ENCODE data around the gene KCNK3. TPM values are rescaled to one million over a fixed set of nuclear protein-coding genes. Genes with fewer than 3 reads are reported as not detected.
"Not testable (repeated sequence)": the region's sequence is repeated elsewhere in the genome, so short reads cannot be mapped to it uniquely, and the experiment has no call there.

KCNK3 gene
- total RNA-seq, 4 donors from 2014 or later, result 1.6 to 7.7 (median 3.5) TPM

DNA sequence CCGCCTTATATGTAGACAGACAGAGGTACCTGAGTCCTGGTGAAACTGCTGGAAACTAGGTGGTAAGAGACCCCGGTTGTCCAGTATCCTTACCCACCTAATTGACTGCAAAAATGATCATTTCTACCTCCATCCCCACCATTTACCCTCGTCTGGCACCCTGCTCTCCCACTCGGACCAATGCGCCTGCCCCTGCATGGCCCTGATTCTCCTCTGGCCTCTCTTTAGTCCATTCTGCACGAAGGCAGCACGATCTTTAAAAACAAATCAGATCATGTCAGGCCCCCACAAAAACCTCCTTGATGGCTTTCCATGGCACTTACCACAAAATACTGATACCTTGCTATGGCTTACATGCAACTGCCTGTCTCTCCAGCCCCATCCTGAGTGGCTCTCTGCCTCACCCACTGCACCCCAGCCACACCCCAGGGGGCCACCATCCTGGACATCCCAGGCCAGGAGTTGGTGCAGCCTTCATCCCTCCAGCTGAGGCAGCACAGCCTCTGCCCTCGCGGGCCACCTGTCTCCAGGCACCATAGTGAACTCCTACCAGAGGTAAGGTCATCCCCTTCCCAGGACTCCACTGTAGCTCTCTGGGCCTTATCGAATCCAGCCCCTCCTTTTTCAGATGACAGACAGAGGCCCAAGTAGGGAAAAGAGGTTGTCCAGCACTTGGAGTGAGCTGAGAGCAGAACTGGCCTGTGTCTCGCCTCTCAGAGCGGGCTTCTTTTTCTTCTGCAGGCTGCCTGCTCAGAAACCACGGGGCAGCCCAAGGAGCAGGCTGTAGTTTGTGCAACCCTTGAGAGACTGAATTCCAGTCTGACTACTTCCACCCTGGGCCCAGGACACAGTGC is 39.1 kb upstream of the KCNK3 start:
- ATAC-seq (ENCODE audit: low FRiP score) (no peak), DNase-seq (ENCODE audit: low spot score) (peak; percentile 6)
- no peak for TF ChIP-seq CTCF (IDR thresholded peaks at IDR 0.05)

GRCh38 chr2:26654061-26654340 is 38.5 kb upstream of the KCNK3 start:
- TF ChIP-seq CTCF (IDR thresholded peaks at IDR 0.05), result no peak
- ATAC-seq (ENCODE audit: low FRiP score), result no peak
- DNase-seq (ENCODE audit: low spot score), result no peak

- not testable (repeated sequence) for ATAC-seq (ENCODE audit: low FRiP score); DNase-seq (ENCODE audit: low spot score)
These were observed 37.4 kb upstream of the KCNK3 start for GRCh38 chr2:26655120-26655519.

- DNase-seq (ENCODE audit: low spot score) (peak; percentile 11), ATAC-seq (ENCODE audit: low FRiP score) (no peak)
- no peak for TF ChIP-seq CTCF (IDR thresholded peaks at IDR 0.05)
These were observed 36.8 kb upstream of the KCNK3 start for GRCh38 chr2:26655611-26656195.

GRCh38 chr2:26657265-26657664 is 35.3 kb upstream of the KCNK3 start:
- DNase-seq (ENCODE audit: low spot score), result no peak
- ATAC-seq (ENCODE audit: low FRiP score), result no peak
- no peak for TF ChIP-seq CTCF (IDR thresholded peaks at IDR 0.05)

DNA sequence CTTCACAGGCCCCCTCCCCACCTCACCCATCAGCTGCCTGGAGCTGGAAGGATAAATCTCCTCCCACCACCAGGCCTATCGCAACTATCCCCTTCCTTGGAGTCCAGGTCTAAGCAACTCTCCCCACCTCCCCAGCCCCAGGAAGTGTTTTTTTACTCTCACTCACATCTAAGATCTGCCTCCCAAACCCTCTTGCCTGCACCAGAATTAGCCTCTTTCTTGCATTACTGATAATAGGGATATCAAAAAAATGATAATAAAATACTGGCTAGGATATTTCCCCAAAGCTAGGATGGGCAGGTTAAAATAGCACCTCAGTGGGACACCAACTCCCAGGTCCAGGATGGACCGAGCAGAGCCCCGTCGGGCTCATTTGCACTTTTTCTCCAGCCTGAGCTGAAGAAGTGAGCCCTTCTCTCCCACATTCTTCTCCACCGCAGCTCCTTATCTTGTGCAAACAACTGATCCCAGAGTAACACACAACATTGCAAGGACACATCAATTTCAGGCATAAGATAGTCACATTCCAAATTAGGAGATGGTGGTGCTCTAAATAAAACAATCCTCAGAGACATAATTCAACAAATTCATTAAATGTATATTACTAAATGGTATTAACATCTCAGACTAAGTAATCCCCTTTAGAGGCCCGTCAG is 33.7 kb upstream of the KCNK3 start:
- DNase-seq (ENCODE audit: low spot score) (no peak), ATAC-seq (ENCODE audit: low FRiP score) (no peak)
- TF ChIP-seq CTCF (IDR thresholded peaks at IDR 0.05), result no peak

DNA sequence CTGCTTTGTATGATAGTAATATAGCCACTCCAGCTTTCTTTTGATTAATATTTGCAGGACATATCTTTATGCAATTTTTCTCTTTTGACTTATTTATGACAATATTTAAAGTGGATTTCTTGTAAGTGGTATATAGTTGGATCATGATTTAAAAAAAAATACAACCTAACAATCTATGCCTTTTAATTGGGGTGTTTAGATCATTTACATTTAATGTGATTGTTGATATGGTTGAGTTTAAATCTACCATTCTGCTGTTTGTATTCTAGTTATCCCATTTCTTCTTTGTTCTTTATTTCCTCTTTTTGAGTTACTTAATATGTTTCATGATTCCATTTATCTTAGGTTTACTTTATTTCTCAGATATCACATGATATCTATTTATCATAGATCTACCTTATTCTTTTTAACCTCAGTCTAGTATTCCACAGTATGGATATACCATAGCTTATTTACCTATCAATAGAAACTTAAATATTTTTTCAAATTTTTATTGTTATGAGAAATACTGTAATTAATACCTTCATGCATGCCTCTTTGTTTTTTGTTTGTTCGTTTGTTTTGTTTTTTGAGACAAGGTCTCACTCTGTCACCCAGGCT is 32.1 kb upstream of the KCNK3 start:
- TF ChIP-seq CTCF (IDR thresholded peaks at IDR 0.05), result no peak
- DNase-seq (ENCODE audit: low spot score) (no peak), ATAC-seq (ENCODE audit: low FRiP score) (no peak)

- DNase-seq (ENCODE audit: low spot score); ATAC-seq (ENCODE audit: low FRiP score): not testable (repeated sequence)
These were observed 27.2 kb upstream of the KCNK3 start for GRCh38 chr2:26665296-26665695.

Measured in omental fat pad (tissue), 4 donors.